Stimulated activated CD4-positive, alpha-beta T cell treated with anti-CD3 and anti-CD28 coated beads, Interleukin-1b, Interleukin-23, amount 100 ng/mL, for 4 hours (primary cell): ENCODE measurements around the gene NEAT1.

Source experiments
- DNase-seq, 2 donors: peaks; one replicate each; pipeline ENCODE4 v3.0.0-alpha.2; 2020; ENCODE audit warnings: low read depth in 2 of 2

The NEAT1 gene

GRCh38 chr11:65479184-65480145, 56.9 kb downstream of the NEAT1 start:
- DNase-seq: no peak

- DNase-seq: no peak
These were observed 59.8 kb downstream of the NEAT1 start for GRCh38 chr11:65482306-65482850.

DNA sequence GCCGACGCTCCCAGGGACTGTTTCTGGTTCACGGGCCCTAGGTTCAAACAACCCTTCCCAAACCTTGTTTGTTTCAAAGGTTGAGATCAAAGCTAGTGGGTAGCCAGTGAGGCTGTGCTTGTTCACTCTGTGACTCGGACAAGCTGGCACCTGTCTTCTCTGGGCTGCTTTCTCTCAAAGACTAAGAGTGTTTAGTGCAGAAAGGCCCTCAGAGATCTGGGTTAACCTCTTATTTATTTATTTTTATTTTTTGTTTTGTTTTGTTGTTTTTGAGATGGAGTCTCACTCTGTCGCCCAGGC, 63.3 kb downstream of the NEAT1 start:
- DNase-seq: no peak

- no peak for DNase-seq
These were observed 64.2 kb downstream of the NEAT1 start for GRCh38 chr11:65486570-65487466.

DNA sequence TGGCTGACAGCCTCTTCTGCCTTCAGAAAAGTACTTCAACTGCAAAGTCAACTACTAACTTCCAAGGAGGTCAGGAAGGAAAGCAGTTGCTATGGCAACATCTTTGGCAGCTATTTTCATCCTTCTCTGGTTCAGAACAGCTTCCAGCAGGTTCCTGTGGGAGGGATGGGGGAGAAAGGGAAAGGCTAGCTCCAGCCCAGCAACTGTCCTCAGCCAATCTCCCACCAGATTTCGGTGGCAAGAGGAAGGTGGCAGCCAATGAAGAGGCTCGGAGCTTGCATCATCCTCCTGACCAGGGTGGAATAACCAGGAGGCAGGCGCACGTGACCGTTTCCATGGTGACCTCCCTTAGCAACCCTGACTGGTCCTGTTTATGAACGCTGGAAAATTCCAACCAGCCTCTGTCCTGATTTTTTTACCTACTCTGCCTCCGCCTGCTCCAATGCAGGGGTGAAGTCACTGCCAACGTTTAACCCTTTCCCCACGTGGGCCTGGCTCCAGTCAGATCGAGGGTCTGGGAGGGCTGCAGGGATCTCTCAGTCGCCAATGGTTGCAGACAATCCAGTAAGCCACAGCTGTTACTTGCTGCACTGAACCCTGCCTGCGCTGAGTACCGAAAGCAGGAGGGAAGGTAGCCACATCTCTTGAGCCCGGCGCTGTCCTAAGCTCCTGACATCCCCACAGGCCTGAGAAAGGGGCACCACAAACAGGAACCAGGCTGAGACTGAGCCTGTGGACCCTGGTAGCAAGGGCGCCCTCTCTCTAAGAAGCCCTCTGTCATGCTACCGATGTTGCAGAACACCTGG, 65.1 kb downstream of the NEAT1 start:
- DNase-seq: no peak

DNA sequence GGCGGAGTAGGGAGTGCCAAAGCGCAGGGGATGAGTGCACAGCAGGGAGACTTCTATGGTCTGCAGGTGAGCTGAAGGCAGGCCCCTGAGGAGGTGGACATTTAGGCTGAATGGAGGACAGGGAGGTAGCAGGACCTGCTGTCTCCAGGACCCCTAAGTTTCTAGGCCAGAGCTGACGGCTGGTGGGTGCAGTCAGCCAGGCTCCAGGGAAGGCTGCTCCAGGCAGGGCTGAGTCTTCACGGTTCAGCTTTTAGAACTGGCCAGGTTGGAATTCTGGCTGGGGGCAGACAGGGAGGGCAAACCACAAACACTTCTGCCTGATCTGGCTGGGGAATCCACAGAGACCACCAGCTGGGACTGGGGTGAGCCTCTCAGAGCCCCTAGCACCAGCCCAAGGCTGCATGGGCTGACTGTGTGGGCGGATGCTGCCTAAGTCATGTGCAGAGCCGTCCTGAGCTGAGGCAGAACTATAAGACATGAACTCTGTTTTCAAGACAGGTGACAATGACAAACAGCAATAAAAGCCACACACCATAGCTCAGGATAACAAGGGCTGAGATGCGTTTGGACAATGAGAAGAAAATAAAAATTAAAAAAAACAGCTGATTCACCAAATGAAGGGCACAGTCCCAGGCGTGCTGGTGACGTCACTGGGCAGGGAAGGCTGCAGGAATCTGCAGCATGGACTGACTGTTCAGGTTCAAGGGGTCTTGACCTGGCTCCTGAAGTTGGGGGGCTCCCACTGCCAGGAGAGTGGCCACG, 65.9 kb downstream of the NEAT1 start:
- no peak for DNase-seq

DNA sequence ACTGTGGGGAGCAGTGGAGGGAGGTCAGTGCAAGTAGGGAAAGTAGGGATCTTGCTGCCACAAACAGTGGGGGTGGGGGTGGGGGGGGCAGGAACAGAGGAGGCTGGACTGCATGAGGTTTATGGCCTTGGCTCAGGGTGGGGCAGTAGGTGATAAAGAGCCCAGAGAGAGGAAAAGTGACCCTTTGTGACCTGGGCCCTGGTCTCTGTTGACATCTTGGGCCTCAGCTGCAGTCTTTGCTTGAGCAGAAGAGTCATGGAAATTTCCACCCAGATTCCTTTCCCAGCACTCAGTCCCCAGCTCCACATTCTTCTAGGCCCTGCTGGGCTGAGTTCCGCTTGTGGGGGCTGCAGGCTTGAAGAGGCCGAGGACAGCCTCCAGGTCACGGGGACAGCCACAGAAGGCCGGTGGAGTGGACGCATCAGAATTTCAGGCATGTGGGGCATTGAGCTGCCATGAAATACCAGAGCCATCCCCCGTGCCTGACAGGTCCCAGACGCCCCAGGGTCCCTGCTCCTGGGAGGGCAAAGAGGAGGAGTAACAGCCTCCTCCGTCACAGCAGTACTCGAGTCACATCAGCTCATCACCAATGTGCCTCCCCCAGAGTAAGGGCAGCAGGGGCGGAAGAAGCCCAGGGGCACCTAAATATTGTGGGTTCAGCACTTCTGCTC, 66.6 kb downstream of the NEAT1 start:
- no peak for DNase-seq

DNA sequence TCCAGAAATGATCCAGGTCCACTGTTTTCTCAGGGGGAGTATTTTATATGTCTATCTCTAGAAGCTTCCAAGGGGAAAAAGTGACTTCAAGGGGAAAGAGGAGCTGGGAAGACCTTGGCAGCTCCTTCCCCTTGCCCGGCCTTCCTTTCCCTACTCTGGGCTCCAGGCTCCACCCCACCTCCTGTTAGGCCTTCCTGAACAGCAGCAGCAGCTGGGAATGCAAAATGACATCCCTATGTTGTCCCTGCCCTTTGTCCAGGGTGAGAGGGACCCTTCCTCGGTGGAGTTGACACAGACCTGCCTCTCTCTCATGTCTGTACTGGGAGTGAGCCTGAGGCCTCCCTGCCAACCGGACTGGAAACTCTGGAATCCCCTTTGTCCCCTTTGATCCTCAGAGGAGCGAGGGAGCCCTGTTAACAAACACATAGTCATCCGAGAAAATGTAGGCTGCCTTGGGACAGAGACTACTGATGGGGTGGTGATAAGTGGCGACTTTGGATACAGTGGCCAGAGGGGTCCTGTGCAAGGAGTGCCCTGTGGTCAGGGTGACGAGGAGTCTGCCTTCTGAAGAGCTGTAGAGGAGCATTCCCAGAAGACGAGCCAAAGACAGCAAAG, 67.2 kb downstream of the NEAT1 start:
- DNase-seq: no peak

DNA sequence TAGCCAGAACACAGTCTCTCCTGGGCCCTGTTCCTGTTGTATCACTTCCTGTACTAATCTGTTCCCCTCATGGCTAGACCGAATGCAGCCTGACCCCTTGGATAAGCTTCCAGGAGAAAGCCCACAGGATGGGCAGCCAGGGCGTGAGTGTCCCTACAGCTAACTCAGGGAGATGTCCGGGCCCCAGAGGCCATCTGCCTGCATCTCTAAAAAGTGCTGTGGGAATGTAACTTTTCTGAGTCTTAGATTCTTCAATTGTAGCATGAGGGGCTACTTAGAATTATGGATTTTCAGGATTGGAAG, 68.5 kb downstream of the NEAT1 start:
- no peak for DNase-seq

- DNase-seq: no peak
These were observed 69.2 kb downstream of the NEAT1 start for GRCh38 chr11:65491614-65492386.

DNA sequence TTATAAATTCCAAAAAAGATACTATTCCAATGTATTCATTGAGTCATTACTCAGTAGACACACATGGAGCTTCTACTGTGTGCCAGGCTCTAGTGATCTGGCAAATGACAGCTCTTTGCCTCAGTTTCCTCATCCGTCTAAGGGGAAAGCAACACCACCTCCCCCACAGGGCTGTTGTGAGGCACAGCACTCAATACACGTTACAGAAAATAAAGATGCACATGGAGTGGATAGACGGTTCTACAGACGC, 69.7 kb downstream of the NEAT1 start:
- DNase-seq: no peak

DNA sequence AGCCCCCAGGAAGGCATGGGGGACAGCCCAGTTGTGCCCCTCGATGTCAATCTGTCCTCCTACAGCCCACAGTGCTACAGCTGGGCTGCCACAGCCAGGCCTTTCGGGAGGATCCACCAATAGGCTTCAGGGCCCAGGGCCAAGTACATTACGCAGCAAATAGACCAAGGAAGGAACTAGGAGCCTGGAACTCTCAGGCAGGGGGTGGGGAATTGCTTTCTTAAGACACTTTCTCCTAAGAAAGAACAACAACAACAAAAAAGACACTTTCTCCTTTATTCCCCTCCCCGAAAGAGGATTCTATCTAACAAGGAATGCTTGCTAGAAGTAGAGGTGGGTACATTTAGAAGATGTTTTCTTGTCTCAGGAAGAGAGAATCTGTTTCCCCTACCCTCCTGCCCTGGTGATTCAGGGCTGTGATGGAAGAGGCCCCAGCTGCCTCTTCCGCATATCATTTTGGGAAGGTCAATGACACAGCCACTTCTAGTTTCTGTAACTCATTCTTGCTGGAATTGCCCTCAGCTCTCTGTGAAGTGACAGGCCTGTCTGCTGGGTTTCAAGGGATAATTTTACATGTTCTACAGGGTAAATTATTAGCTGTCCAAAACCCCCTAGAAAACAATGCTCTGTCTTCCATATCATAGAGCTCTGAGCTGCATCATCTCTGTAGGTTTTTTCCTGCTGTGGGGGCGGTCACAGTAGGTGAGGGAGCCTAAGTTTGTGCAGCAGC, 70.2 kb downstream of the NEAT1 start:
- DNase-seq: no peak

GRCh38 chr11:65493367-65494176, 71.0 kb downstream of the NEAT1 start:
- no peak for DNase-seq
